Liver (tissue), 3 donors: ENCODE data around the gene SDHAF1.

Experiments
- ATF3 ChIP-seq: IDR thresholded peaks from 2 replicates; pipeline ENCODE4 v1.6.1; 2016; ENCODE audit warnings: antibody characterized with exemption
- CTCF ChIP-seq: fragments of 150-350 bp; IDR thresholded peaks from 2 replicates; pipeline ENCODE4 v1.5.1; 2017; ENCODE audit warnings: improper control_type of control experiment, low read depth, low read length; ENCODE audit not compliant: missing input control
- EGR1 ChIP-seq, 2 donors: IDR thresholded peaks; 2 replicates each; pipeline ENCODE4 v1.6.1; 2016 to 2018; ENCODE audit warnings: antibody characterized with exemption in 2 of 2, low read depth in 2 of 2
- FOXA2 ChIP-seq: IDR thresholded peaks from 2 replicates; pipeline ENCODE4 v1.6.1; 2016; ENCODE audit warnings: antibody characterized with exemption
- GABPA ChIP-seq, 2 donors: IDR thresholded peaks in 1 of 2; conservative IDR thresholded peaks in 1 of 2; 2 replicates each; pipeline ENCODE4 v1.6.1; 2016; ENCODE audit warnings: antibody characterized with exemption in 2 of 2, mild to moderate bottlenecking in 1 of 2, moderate library complexity in 1 of 2
- JUND ChIP-seq, 2 donors: IDR thresholded peaks; 2 replicates each; pipeline ENCODE4 v1.6.1; 2016; ENCODE audit warnings: antibody characterized with exemption in 2 of 2
- MAX ChIP-seq: IDR thresholded peaks from 2 replicates; pipeline ENCODE4 v1.6.1; 2016; ENCODE audit warnings: antibody characterized with exemption
- RAD21 ChIP-seq, 2 donors: IDR thresholded peaks; 2 replicates each; pipeline ENCODE4 v1.6.1; 2016; ENCODE audit warnings: antibody characterized with exemption in 2 of 2, mild to moderate bottlenecking in 2 of 2
- RXRA ChIP-seq, 2 donors: IDR thresholded peaks; 2 replicates each; pipeline ENCODE4 v1.6.1; 2017 to 2018; ENCODE audit warnings: antibody characterized with exemption in 2 of 2, mild to moderate bottlenecking in 1 of 2
- SP1 ChIP-seq: IDR thresholded peaks from 2 replicates; pipeline ENCODE4 v1.6.1; 2018; ENCODE audit warnings: antibody characterized with exemption, mild to moderate bottlenecking
- TAF1 ChIP-seq: conservative IDR thresholded peaks from 2 replicates; pipeline ENCODE4 v1.6.1; 2016; ENCODE audit warnings: antibody characterized with exemption, mild to moderate bottlenecking
- YY1 ChIP-seq: IDR thresholded peaks from 2 replicates; pipeline ENCODE4 v1.6.1; 2016; ENCODE audit warnings: antibody characterized with exemption, mild to moderate bottlenecking
- ZBTB33 ChIP-seq: IDR thresholded peaks from 2 replicates; pipeline ENCODE4 v1.6.1; 2016; ENCODE audit warnings: antibody characterized with exemption
- TF ChIP-seq, protein P1 (sequence below): IDR thresholded peaks from 2 replicates; pipeline ENCODE4 v1.6.1; 2016; ENCODE audit warnings: antibody characterized with exemption, mild to moderate bottlenecking
- donor health status: healthy.
- donor health status: healthy.

DNA sequence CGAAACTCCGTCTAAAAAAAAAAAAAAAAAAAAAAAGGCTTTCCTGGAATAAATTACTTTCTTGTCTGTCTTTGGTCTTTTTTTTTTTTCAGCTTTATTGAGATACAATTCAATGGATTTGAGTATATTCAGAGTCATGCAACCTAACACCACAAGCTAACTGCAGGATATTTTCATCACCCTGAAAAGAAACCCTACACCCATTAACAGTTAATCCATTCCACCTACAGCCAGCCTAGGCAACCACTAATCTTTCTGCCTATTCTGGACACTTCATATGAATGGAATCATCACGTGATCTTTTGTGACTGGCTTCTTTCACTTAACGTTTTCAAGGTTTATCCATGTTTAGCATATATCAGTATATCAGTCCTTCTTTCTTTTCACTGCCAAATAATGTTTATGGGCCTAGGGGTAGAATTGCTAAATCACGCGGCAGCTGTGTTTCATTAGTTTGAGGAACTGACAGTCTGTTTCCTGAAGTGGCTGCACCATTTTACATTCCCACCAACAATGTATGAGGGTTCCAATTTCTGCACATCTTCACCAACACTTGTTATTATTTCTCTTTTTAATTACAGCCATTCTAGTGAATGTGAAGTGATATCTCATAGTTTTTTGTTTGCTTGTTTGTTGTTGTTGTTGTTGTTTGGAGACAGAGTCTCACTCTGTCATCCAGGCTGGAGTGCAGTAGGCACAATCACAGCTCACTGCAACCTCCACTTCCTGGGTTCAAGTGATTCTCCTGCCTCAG, 38.9 kb upstream of the SDHAF1 start:
- TF ChIP-seq GABPA (IDR thresholded peaks at IDR 0.05 in 1 of 2, conservative IDR thresholded peaks at IDR 0.05 in 1 of 2) (no peak), CTCF (no peak), TAF1 (no peak), ZBTB33 (no peak), MAX (no peak), EGR1 (IDR thresholded peaks at IDR 0.05; ENCODE audit: low read depth in 2 of 2) (no peak), YY1 (no peak), RXRA (IDR thresholded peaks at IDR 0.05) (no peak), RAD21 (IDR thresholded peaks at IDR 0.05) (no peak), JUND (IDR thresholded peaks at IDR 0.05) (no peak), ATF3 (no peak), FOXA2 (no peak), SP1 (no peak)
- TF ChIP-seq, protein P1, sequence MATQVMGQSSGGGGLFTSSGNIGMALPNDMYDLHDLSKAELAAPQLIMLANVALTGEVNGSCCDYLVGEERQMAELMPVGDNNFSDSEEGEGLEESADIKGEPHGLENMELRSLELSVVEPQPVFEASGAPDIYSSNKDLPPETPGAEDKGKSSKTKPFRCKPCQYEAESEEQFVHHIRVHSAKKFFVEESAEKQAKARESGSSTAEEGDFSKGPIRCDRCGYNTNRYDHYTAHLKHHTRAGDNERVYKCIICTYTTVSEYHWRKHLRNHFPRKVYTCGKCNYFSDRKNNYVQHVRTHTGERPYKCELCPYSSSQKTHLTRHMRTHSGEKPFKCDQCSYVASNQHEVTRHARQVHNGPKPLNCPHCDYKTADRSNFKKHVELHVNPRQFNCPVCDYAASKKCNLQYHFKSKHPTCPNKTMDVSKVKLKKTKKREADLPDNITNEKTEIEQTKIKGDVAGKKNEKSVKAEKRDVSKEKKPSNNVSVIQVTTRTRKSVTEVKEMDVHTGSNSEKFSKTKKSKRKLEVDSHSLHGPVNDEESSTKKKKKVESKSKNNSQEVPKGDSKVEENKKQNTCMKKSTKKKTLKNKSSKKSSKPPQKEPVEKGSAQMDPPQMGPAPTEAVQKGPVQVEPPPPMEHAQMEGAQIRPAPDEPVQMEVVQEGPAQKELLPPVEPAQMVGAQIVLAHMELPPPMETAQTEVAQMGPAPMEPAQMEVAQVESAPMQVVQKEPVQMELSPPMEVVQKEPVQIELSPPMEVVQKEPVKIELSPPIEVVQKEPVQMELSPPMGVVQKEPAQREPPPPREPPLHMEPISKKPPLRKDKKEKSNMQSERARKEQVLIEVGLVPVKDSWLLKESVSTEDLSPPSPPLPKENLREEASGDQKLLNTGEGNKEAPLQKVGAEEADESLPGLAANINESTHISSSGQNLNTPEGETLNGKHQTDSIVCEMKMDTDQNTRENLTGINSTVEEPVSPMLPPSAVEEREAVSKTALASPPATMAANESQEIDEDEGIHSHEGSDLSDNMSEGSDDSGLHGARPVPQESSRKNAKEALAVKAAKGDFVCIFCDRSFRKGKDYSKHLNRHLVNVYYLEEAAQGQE, result no peak
